GM23338 (cell line): Measurements from ENCODE around the gene GRK4. TPM values are rescaled to one million over a fixed set of nuclear protein-coding genes. Genes with fewer than 3 reads are reported as not detected.

Experiments used
- ATAC-seq: fragments of 200-7000 bp; cut with Tn5 transposase; 3 replicates; pipeline ENCODE4 v1.9.1; 2020
- DNase-seq: peaks from one replicate; pipeline ENCODE4 v3.0.0-alpha.2; 2015; ENCODE audit warnings: low spot score
- H2AFZ ChIP-seq: fragments of 200-600 bp; sonication (generic); 2 replicates; pipeline ENCODE4 v1.8.0; 2016; ENCODE audit warnings: antibody characterized with exemption, mild to moderate bottlenecking, moderate library complexity
- H3F3A ChIP-seq: fragments of 200-600 bp; sonication (generic); replicated peaks from 2 replicates; pipeline ENCODE4 v1.8.0; 2017; ENCODE audit warnings: antibody characterized with exemption, mixed run types, low read depth
- H3K27ac ChIP-seq: fragments of 200-600 bp; sonication (generic); 2 replicates; pipeline ENCODE4 v1.6.1; 2016; ENCODE audit warnings: low read depth
- H3K27me3 ChIP-seq: fragments of 200-600 bp; sonication (generic); 2 replicates; pipeline ENCODE4 v1.8.0; 2016; ENCODE audit warnings: mild to moderate bottlenecking, mixed run types, moderate library complexity; ENCODE audit not compliant: insufficient read depth
- H3K36me3 ChIP-seq: fragments of 200-600 bp; sonication (generic); 2 replicates; pipeline ENCODE4 v1.8.0; 2016; ENCODE audit warnings: mild to moderate bottlenecking; ENCODE audit not compliant: insufficient read depth
- H3K4me1 ChIP-seq: fragments of 200-600 bp; sonication (generic); 2 replicates; pipeline ENCODE4 v1.8.0; 2016; ENCODE audit warnings: mild to moderate bottlenecking, moderate library complexity; ENCODE audit not compliant: insufficient read depth
- H3K4me2 ChIP-seq: fragments of 200-600 bp; sonication (generic); 2 replicates; pipeline ENCODE4 v1.7.1; 2017; ENCODE audit warnings: mixed run types
- H3K4me3 ChIP-seq: fragments of 200-600 bp; sonication (generic); 2 replicates; pipeline ENCODE4 v1.6.1; 2016; ENCODE audit warnings: mixed run types
- H3K79me2 ChIP-seq: fragments of 200-600 bp; sonication (generic); replicated peaks from 2 replicates; pipeline ENCODE4 v1.8.0; 2017; ENCODE audit warnings: mild to moderate bottlenecking; ENCODE audit not compliant: insufficient read depth
- H3K9me2 ChIP-seq: fragments of 200-600 bp; sonication (generic); 2 replicates; pipeline ENCODE4 v1.8.0; 2017; ENCODE audit not compliant: insufficient read depth
- H4K20me1 ChIP-seq: fragments of 200-600 bp; sonication (generic); replicated peaks from 2 replicates; pipeline ENCODE4 v1.8.0; 2017; ENCODE audit warnings: mild to moderate bottlenecking; ENCODE audit not compliant: insufficient read depth
- H3K27ac Mint-ChIP-seq: 2 replicates; pipeline ENCODE4 v1.8.0; 2020; ENCODE audit warnings: inconsistent platforms, mild to moderate bottlenecking, moderate library complexity, mixed read lengths
- H3K27me3 Mint-ChIP-seq: 3 replicates; pipeline ENCODE4 v1.8.0; 2022; ENCODE audit warnings: low read depth, mild to moderate bottlenecking, moderate library complexity, mixed read lengths, inconsistent platforms; ENCODE audit not compliant: insufficient read depth, poor library complexity
- H3K36me3 Mint-ChIP-seq: 3 replicates; pipeline ENCODE4 v1.8.0; 2021; ENCODE audit warnings: low read depth, mild to moderate bottlenecking, inconsistent platforms, moderate library complexity, mixed read lengths
- H3K4me1 Mint-ChIP-seq: 3 replicates; pipeline ENCODE4 v1.8.0; 2020; ENCODE audit warnings: mild to moderate bottlenecking, inconsistent platforms, mixed read lengths
- H3K4me3 Mint-ChIP-seq: 3 replicates; pipeline ENCODE4 v1.8.0; 2021; ENCODE audit warnings: moderate library complexity, mild to moderate bottlenecking, inconsistent platforms, mixed read lengths
- H3K9me3 Mint-ChIP-seq: 3 replicates; pipeline ENCODE4 v1.8.0; 2020; ENCODE audit warnings: moderate library complexity, mild to moderate bottlenecking, inconsistent platforms, mixed read lengths
- CREB1 ChIP-seq: fragments of 250-450 bp; sonication (Bioruptor Pico); IDR thresholded peaks from 2 replicates; pipeline ENCODE4 v1.5.0; 2020; ENCODE audit warnings: low read depth, mild to moderate bottlenecking, moderate library complexity
- EZH2 ChIP-seq: fragments of 200-600 bp; sonication (generic); IDR thresholded peaks from one replicate; pipeline ENCODE4 v1.8.0; 2017; ENCODE audit warnings: antibody characterized with exemption, mild to moderate bottlenecking, low read depth; ENCODE audit not compliant: unreplicated experiment
- EZH2phosphoT487 ChIP-seq: fragments of 200-600 bp; sonication (generic); IDR thresholded peaks from one replicate; pipeline ENCODE4 v1.8.1; 2018; ENCODE audit warnings: antibody characterized with exemption; ENCODE audit not compliant: unreplicated experiment
- REST ChIP-seq: IDR thresholded peaks from one replicate; pipeline ENCODE4 v1.6.1; 2018; ENCODE audit warnings: antibody characterized with exemption; ENCODE audit not compliant: unreplicated experiment
- ZNF331 ChIP-seq: fragments of 250-450 bp; sonication (Bioruptor Pico); IDR thresholded peaks from 2 replicates; pipeline ENCODE4 v1.5.0; 2020; ENCODE audit warnings: low read depth, mild to moderate bottlenecking, moderate library complexity
- ZNF462 ChIP-seq: fragments of 250-450 bp; sonication (Bioruptor Pico); IDR thresholded peaks from 2 replicates; pipeline ENCODE4 v1.5.0; 2020; ENCODE audit warnings: mild to moderate bottlenecking, moderate library complexity
- polyA plus RNA-seq: library from polyadenylated mRNA; unstranded; fragments of >200 nt; fragmentation: Nextera tagmentation; extraction: Ambion mirVana; gene quantifications from 2 replicates; pipeline ENCODE4 v1.2.1, GENCODE V29; 2016
- total RNA-seq: library from RNA; depleted of rRNA; stranded (reverse); fragments of >200 nt; shearing (Covaris generic); gene quantifications from 2 replicates; pipeline ENCODE4 v1.2.3, GENCODE V29; 2014
- TF ChIP-seq, protein P1 (sequence below): IDR thresholded peaks from 2 replicates; pipeline ENCODE4 v1.6.1; 2016; ENCODE audit warnings: antibody characterized with exemption
- TF ChIP-seq, protein P2 (sequence below), 2 experiments: fragments of 200-600 bp in 1 of 2; sonication (generic) in 1 of 2; conservative IDR thresholded peaks; 2 replicates each; pipeline versions ENCODE4 v1.5.1 to v1.6.1; 2016 to 2017; ENCODE audit warnings: antibody characterized with exemption in 2 of 2, low read depth in 2 of 2, mild to moderate bottlenecking in 2 of 2, moderate library complexity in 1 of 2

Gene GRK4
- total and polyA plus RNA-seq, 2 experiments from 2014 or later = 1.3 to 1.4 TPM

GRCh38 chr4:3042226-3042625 is 78.9 kb downstream of the GRK4 start (continued):
- TF ChIP-seq ZNF462 (CRISPR knock-in tag) (no peak), EZH2phosphoT487 (no peak)
- TF ChIP-seq, protein P1, sequence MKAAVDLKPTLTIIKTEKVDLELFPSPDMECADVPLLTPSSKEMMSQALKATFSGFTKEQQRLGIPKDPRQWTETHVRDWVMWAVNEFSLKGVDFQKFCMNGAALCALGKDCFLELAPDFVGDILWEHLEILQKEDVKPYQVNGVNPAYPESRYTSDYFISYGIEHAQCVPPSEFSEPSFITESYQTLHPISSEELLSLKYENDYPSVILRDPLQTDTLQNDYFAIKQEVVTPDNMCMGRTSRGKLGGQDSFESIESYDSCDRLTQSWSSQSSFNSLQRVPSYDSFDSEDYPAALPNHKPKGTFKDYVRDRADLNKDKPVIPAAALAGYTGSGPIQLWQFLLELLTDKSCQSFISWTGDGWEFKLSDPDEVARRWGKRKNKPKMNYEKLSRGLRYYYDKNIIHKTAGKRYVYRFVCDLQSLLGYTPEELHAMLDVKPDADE = no peak
- TF ChIP-seq, protein P2, sequence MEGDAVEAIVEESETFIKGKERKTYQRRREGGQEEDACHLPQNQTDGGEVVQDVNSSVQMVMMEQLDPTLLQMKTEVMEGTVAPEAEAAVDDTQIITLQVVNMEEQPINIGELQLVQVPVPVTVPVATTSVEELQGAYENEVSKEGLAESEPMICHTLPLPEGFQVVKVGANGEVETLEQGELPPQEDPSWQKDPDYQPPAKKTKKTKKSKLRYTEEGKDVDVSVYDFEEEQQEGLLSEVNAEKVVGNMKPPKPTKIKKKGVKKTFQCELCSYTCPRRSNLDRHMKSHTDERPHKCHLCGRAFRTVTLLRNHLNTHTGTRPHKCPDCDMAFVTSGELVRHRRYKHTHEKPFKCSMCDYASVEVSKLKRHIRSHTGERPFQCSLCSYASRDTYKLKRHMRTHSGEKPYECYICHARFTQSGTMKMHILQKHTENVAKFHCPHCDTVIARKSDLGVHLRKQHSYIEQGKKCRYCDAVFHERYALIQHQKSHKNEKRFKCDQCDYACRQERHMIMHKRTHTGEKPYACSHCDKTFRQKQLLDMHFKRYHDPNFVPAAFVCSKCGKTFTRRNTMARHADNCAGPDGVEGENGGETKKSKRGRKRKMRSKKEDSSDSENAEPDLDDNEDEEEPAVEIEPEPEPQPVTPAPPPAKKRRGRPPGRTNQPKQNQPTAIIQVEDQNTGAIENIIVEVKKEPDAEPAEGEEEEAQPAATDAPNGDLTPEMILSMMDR (conservative IDR thresholded peaks at IDR 0.05; ENCODE audit: low read depth in 2 of 2) = no peak

- no peak overlapping the region for H3K4me2 ChIP-seq
- no peak for DNase-seq
- peaks cover 5% of the 10 kb centered on the region; the same call in 1 of the 2 replicates for H3K4me1 ChIP-seq
- Mint-ChIP-seq H3K27ac (no peak overlapping the region), H3K36me3 (no peaks in the 10 kb centered on the region), H3K4me3 (no peak overlapping the region), H3K4me1 (peaks cover 17% of the 10 kb centered on the region), H3K27me3 (peaks cover 5% of the 10 kb centered on the region), H3K9me3 (no peaks in the 10 kb centered on the region)
- no peaks in the 10 kb centered on the region for H3F3A ChIP-seq
- H3K4me3 ChIP-seq = no peak overlapping the region
- H3K36me3 ChIP-seq = no peaks in the 10 kb centered on the region
- no peaks in the 10 kb centered on the region for H3K9me2 ChIP-seq
- no peak for ATAC-seq
- H2AFZ ChIP-seq = no peak overlapping the region
- no peaks in the 10 kb centered on the region; the same call in 1 of the 2 replicates for H4K20me1 ChIP-seq
- H3K79me2 ChIP-seq = no peaks in the 10 kb centered on the region
- no peaks in the 10 kb centered on the region for H3K27me3 ChIP-seq
- no peak overlapping the region for H3K27ac ChIP-seq
- TF ChIP-seq, protein P2 (conservative IDR thresholded peaks at IDR 0.05; ENCODE audit: low read depth in 2 of 2) = no peak
- TF ChIP-seq ZNF331 = no peak
- TF ChIP-seq CREB1 (CRISPR knock-in tag) = no peak
- no peak for TF ChIP-seq REST
- TF ChIP-seq EZH2 = no peak
Measured at GRCh38 chr4:3043282-3044020, 80.1 kb downstream of the GRK4 start.
